ENCODE data around the gene BID.

BID gene

GRCh38 chr22:17724678-17725499 is 49.4 kb downstream of the BID start:
- H3K27me3 ChIP-seq (replicated peaks; ENCODE audit: control insufficient read depth, insufficient read depth, low read length) = no peaks in the 10 kb centered on the region
- H3K36me3 ChIP-seq (ENCODE audit: control insufficient read depth, insufficient read depth, low read length) = peaks cover 8% of the 10 kb centered on the region
- no peak for TF ChIP-seq CTCF (IDR thresholded peaks at IDR 0.05; ENCODE audit: insufficient read depth, low read length, poor library complexity, severe bottlenecking)
- DNase-seq (ENCODE audit: extremely low read depth, insufficient read length) = no peak
- H3K4me3 ChIP-seq (replicated peaks; ENCODE audit: low read depth, low read length) = no peak overlapping the region

- H3K4me3 ChIP-seq (replicated peaks; ENCODE audit: low read depth, low read length) = no peak overlapping the region
- TF ChIP-seq CTCF (IDR thresholded peaks at IDR 0.05; ENCODE audit: insufficient read depth, low read length, poor library complexity, severe bottlenecking) = no peak
- H3K36me3 ChIP-seq (ENCODE audit: control insufficient read depth, insufficient read depth, low read length) = peaks cover 5% of the 10 kb centered on the region
- DNase-seq (ENCODE audit: extremely low read depth, insufficient read length) = no peak
- H3K27me3 ChIP-seq (replicated peaks; ENCODE audit: control insufficient read depth, insufficient read depth, low read length) = no peaks in the 10 kb centered on the region
These were observed 50.0 kb downstream of the BID start for GRCh38 chr22:17724241-17724640.

- no peak overlapping the region for H3K4me3 ChIP-seq (replicated peaks; ENCODE audit: low read depth, low read length)
- no peak for DNase-seq (ENCODE audit: extremely low read depth, insufficient read length)
- H3K36me3 ChIP-seq (ENCODE audit: control insufficient read depth, insufficient read depth, low read length) = no peaks in the 10 kb centered on the region; the same call in 1 of the 2 replicates
- TF ChIP-seq CTCF (IDR thresholded peaks at IDR 0.05; ENCODE audit: insufficient read depth, low read length, poor library complexity, severe bottlenecking) = no peak
- H3K27me3 ChIP-seq (replicated peaks; ENCODE audit: control insufficient read depth, insufficient read depth, low read length) = no peaks in the 10 kb centered on the region
These were observed 54.4 kb downstream of the BID start for GRCh38 chr22:17719911-17720310.

DNA sequence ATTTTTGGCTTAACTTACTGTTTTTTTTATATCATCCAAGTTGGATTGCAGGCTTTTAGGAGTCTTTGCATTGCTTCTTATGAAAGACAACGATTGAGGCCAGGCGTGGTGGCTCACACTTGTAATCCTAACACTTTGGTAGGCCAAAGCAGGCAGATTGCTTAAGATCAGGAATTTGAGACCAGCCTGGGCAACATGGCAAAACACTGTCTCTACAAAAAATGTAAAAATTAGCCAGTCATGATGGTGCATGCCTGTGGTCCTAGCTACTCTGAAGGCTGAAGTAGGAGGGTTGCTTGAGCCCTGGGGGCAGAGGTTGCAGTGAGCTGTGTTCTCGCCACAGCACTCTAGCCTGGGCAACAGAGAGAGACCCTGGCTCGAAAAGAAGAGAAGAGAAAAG is 56.6 kb downstream of the BID start:
- no peaks in the 10 kb centered on the region; the same call in 1 of the 2 replicates for H3K36me3 ChIP-seq (ENCODE audit: control insufficient read depth, insufficient read depth, low read length)
- H3K4me3 ChIP-seq (replicated peaks; ENCODE audit: low read depth, low read length) = no peak overlapping the region
- no peak for DNase-seq (ENCODE audit: extremely low read depth, insufficient read length)
- H3K27me3 ChIP-seq (replicated peaks; ENCODE audit: control insufficient read depth, insufficient read depth, low read length) = no peaks in the 10 kb centered on the region
- TF ChIP-seq CTCF (IDR thresholded peaks at IDR 0.05; ENCODE audit: insufficient read depth, low read length, poor library complexity, severe bottlenecking) = no peak

DNA sequence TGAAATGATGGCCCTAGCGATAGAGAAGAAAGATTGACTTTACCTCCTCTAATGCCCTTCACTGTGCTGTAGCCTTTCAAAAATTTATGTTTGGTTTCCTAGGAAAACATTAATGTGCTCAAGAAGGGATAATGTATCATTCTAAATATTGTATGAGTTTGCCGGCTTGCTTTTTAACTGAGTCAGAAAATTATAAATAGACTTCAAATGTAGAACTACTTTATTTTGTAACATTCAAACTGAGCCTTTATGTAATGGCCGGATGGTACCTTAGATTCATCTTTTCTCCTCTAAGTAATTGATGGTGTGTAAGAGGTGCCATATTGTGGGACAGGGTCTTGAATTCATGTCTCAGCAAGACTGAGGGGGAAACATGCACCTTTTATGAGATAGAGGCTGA is 57.7 kb downstream of the BID start:
- no peak overlapping the region for H3K4me3 ChIP-seq (replicated peaks; ENCODE audit: low read depth, low read length)
- H3K36me3 ChIP-seq (ENCODE audit: control insufficient read depth, insufficient read depth, low read length) = no peaks in the 10 kb centered on the region; the same call in 1 of the 2 replicates
- no peaks in the 10 kb centered on the region for H3K27me3 ChIP-seq (replicated peaks; ENCODE audit: control insufficient read depth, insufficient read depth, low read length)
- no peak for DNase-seq (ENCODE audit: extremely low read depth, insufficient read length)
- no peak for TF ChIP-seq CTCF (IDR thresholded peaks at IDR 0.05; ENCODE audit: insufficient read depth, low read length, poor library complexity, severe bottlenecking)

Data from GM06990 (cell line).